LNCaP clone FGC (cell line): Measurements from ENCODE around the gene BCHE.

Source experiments
- DNase-seq: peaks from one replicate; pipeline ENCODE4 v3.0.0-alpha.2; 2011; ENCODE audit warnings: low read depth
- H3K4me3 ChIP-seq: 2 replicates; pipeline ENCODE4 v1.5.1; 2011; ENCODE audit warnings: mild to moderate bottlenecking, low read depth, low read length, control low read depth
- CTCF ChIP-seq: IDR thresholded peaks from 2 replicates; pipeline ENCODE4 v1.5.1; 2012; ENCODE audit warnings: mild to moderate bottlenecking; ENCODE audit not compliant: control insufficient read depth, insufficient read depth; ENCODE audit errors: extremely low read depth

Gene BCHE

GRCh38 chr3:165803471-165803870 lies 33.8 kb downstream of the BCHE start:
- DNase-seq: no peak
- H3K4me3 ChIP-seq: no peak overlapping the region
- no peak for TF ChIP-seq CTCF

- peak; percentile 61 for DNase-seq
- no peak for TF ChIP-seq CTCF
- H3K4me3 ChIP-seq: no peak overlapping the region
Observed at GRCh38 chr3:165800970-165801369, 36.3 kb downstream of the BCHE start.

- no peak for TF ChIP-seq CTCF
- DNase-seq: no peak
- no peak overlapping the region for H3K4me3 ChIP-seq
Observed at GRCh38 chr3:165799026-165799425, 38.2 kb downstream of the BCHE start.

GRCh38 chr3:165797551-165797950 lies 39.7 kb downstream of the BCHE start:
- DNase-seq: peak; percentile 50
- no peak overlapping the region for H3K4me3 ChIP-seq
- TF ChIP-seq CTCF: no peak

- no peak for TF ChIP-seq CTCF
- no peak for DNase-seq
- H3K4me3 ChIP-seq: no peak overlapping the region
Observed at GRCh38 chr3:165796701-165797100, 40.5 kb downstream of the BCHE start.

GRCh38 chr3:165788531-165788930 lies 48.7 kb downstream of the BCHE start:
- TF ChIP-seq CTCF: no peak
- DNase-seq: no peak
- no peak overlapping the region for H3K4me3 ChIP-seq

GRCh38 chr3:165786013-165786412 lies 51.2 kb downstream of the BCHE start:
- TF ChIP-seq CTCF: no peak
- no peak overlapping the region for H3K4me3 ChIP-seq
- no peak for DNase-seq
